HG02840 (cell line): Measurements from ENCODE around the gene TFB2M.

Experiments
- ATAC-seq: cut with Tn5 transposase; IDR thresholded peaks from one replicate; pipeline ENCODE4 v1.9.1; 2021; ENCODE audit warnings: mild to moderate bottlenecking, moderate library complexity, moderate number of reproducible peaks; ENCODE audit not compliant: unreplicated experiment, low FRiP score

The TFB2M gene

DNA sequence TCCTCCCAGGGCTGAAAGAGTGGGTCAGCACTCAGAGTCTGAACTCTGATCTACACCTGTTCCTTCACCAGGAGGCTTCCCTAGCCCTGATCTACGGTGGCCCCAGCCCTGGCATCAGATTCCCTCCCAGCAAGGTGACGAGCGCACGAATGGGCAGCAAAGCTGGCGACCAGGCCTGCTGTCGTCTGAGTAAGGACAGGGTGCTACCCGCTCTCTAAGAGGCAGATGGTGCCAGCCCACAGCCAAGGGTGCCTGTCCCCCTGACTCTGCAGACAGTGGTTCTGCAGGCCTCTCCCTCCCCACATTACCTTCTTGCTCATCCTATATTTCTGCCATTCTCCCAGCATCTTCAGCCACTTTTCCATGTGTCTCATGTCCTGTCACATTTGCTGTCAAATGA lies 48.7 kb downstream of the TFB2M start:
- no peak for ATAC-seq

DNA sequence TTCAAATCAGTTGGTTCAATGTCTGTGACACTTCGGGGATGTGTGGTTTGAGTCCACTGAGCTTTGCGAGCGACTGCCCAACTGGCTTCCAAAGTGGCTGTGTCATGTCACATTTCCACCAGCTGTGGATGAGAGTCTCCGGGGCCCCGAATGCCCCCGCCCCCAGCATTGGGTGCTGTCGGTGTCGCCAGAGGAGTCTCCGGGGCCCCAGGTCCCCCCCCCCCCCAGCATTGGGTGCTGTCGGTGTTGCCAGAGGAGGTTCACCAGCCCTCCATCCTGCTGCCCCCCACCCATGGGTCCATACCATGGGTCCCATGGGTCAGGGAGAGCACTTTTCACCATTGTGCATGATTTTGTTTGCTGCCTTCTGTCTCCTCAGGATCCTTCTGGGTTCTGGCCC lies 49.9 kb downstream of the TFB2M start:
- ATAC-seq, result no peak

DNA sequence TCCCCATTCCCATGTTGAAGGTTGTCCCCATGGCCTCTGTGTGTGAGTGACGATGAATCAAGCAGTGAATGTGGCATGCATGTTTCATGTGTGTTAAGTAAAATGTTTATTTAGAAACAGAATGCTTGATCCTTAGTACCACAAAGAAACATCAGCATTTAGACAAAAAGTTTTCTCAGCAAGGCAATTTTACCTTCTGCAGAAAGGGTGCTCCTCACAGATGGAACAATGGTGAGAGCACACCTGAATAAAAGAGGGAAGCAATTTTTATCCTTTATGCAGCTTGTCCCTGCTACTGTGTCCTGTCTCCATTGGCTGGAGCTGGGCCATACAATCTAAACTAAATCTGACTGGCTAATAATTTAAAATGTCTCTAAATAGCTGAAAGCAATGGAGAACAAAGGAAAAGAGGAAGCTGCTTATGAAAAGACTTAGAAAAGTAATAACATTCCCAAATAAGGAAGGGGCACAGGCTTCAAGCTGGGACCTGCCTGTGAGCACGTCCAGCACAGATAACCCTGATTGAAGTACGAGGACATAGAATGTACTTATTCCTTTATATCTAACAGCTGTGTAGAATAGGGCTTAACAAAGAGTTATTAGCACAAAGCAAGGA lies 50.6 kb downstream of the TFB2M start:
- ATAC-seq, result no peak

DNA sequence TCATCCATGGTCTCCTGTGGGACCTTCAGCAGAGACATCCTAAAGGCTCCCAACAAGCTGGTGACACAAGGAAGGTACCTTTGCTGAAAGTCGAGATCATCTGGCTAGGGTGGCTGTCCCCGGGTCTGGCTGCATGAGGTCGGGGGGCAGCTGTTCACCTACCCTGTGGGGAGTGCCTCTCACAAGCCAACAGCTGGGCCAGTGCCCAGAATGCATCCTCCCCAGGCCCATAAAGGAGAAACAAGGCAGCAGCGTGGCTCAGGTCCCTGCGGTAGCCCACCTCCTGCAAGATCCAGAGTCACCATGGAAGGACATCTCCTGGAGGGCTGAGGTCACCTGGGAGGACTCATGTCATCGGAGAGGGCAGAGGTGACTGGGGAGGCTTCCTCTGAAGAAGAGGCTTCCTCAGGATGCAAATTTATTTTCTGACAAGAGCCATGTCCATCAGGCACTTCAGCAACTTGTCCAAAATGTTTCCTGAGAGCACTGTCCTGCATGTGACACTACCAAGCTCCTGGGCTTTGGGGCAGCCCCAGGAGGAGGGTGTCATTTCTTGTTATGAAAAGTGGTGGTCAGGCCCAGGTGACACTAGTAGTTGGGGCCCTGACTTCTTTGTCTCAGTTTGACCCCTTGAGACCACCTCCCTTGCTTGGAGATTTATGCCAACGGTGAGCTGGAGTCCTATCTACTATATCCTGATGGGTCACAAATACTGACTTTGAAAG lies 52.3 kb downstream of the TFB2M start:
- ATAC-seq, result no peak

DNA sequence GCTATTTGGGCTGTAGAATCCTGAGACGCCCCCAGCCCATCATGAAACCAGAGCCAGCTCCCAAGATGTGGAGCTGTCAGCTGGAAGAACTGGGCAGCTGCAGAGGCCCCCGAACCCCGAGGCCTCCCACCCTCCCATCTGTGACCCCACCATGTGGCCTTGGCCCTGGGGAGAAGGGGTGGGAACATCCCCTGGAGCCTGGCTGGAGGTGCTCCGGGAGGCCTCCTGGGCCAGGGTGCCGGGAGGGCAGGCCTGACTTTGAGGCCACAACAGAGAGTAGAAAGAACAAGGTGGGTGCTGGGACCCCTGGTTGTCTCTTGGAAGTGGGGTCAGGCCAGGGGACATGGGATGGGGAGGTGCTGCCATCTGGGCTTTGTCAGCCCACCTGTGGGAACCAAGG lies 53.0 kb downstream of the TFB2M start:
- ATAC-seq, result no peak

DNA sequence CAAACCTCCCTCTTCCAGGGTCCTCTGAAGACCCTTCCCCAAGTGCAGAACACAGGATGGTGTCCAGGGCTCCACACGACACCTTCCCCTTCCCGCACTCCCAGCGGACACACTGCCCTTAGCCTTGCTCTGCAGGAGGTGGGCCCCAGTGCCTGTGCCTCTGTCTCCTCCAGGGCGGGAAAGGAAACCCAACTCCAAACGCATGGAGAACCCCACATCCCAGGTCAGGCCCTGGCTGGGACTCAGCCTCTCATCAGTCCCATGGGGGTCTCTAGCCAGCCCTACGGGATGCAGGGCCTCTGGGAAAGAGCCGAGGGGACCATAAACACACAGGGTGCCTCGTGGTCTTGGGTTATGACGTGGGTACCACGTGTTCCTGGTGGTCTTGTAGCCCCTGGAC lies 53.4 kb downstream of the TFB2M start:
- ATAC-seq, result no peak

DNA sequence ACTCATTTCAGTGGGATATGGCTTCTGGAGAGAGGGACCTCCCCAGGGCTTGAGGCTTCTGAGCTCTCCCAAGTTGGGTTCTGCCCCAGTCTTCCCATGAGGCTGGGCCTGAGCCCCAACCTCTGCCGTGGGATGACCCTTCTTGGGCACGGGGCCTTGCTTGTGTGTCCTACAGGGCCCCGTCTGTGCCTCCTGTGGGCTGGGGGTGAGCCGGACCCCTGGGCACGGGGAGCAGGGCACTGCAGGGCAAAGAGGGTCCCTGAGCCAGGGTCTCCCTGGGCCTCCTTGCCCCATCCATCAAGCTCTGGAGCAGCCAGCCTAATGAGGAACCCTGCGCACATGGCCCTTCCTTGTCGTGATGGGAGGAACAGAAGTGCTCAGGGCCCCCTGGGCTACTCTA lies 53.8 kb downstream of the TFB2M start:
- ATAC-seq, result no peak

DNA sequence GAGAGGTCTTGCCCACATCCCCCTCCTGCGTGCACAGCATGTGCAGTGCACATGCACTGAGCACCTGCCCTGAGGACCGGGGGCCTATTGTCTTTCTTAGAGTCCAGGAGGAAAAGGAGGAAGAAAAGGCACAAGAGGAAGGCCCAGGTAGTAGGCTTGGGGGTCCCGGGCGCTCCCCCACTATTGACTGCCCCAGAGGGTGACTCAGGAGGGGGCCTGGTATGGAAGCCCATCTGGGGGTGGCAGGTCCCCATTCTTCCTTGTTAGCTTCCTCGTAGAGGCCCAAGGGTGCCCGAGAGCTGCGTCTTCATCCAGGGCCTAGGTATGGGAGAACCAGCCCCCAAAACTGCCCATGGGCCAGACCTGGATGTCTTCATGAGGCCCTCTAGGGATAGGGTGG lies 54.9 kb downstream of the TFB2M start:
- no peak for ATAC-seq

DNA sequence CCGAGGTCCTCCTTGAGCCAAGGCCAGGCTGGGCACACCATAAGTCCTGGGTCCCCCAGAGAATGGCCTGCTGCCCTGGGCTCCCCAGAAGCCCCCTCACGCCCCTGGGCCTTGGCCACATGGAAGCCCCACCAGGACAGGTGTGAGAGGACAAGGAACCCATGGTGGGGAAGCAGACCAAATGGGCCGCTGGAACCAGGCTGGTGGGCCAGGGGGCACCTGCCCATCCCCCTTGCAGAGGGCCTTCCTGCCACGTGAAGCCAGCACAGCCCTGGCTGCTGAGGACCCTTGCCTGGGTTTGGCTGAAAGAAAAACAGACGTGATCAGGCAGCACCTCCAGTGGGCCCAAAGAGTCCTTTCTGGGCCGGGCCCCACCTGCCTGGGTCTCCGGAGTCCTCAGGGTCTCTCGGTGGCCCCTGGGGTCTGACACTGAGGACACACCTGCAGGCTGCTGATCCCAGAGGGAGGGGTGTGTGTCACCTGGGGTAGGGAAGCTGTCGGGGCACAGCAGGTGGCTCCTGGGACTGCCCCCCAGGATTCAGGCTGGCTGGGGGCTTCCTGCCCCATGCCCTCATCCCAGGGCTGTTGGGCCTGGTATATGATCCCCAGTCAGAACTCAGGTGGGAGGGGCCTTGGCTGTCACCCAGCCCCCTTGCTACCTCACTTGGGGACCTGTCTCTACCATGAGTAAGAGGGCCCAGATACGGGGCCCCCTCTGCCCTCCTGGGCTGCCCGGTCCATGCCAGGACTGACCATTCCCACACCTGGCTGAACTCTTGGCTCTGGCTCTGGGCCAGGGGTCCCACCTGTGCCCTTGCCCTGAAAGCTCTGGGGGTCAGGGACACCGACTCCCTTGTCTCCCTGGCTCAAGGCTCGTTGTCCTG lies 55.7 kb downstream of the TFB2M start:
- no peak for ATAC-seq

DNA sequence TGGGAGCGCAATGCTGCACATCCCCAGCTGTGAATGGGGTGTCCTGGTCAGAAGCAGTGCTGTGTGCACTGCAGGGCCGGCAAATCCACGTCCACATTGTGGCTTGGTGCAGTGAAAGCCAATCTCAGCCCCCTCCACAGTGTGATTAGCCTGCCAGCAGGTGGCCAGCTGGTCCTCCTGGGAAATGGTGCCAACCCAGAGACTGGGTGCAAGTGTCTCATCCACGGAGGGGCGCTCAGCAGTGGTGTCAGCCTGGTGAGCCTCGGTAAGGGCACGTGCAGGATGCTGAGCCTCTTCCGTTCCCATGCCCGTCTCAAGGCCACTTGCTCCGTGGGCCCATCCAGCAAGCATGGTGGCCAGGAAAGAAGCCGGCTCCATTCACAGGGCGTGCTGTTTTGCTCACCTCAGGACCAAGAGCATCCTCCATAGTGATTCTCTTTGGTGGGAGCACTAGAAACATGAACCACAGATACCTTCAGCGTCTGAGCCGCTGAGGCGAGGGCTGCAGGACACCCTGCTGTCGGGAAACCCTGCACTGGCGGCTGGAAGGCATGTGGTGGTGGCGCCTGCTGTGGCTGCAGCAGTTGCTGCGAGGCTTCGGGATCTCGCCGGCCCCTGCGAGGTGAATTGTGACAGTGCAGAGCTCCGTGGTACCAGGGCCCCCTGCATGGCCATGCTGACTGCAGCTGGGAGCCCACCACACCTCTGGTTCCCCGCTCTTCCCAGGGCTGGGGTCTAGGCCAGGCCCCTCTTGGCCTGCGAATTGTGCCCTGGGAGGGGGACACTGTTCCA lies 57.0 kb downstream of the TFB2M start:
- ATAC-seq, result no peak

DNA sequence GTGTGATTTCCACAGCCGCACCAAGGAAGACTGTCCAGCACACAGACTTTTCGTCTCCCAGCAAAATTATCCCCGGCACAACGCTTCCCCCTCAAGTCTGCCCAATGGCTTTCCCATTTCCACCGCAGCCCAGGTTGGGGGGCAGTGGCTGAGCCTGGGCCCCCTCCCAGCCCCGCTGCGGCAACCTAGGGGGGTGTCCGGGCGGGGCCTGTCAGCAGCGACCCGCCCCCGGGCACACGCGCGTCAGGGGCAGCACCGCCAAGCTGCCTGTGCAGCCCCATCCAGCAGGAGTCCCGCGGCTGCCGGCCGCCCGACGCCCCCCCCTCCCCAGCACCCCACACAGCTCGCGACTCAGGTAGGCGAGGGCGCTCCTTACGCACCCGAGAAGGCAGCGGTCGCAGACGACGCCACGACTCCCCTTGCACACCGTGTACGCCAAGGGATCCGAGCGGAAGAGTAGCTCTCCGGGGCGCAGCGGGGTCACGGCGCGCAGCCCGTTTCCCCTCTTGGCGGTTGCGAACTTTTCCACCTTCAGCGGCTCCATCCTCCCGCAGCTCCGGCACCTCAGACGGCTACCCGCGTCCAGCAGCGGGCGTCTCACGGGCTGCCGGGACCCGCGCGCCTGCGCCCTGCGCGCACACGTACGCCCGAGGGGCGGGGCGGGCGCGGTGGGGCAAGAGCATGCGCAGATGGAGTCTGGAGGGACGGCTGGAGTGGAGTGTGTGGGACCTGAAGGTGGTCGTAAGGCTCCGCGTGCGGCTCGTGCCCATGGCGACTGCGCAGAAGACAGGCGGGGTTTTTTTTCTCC lies 59.2 kb downstream of the TFB2M start, which contains the start of gene SMYD3:
Gene SMYD3 (minus strand): TSS at position 606 of the 808 bp plus-strand sequence.
- peak; percentile 83 for ATAC-seq

DNA sequence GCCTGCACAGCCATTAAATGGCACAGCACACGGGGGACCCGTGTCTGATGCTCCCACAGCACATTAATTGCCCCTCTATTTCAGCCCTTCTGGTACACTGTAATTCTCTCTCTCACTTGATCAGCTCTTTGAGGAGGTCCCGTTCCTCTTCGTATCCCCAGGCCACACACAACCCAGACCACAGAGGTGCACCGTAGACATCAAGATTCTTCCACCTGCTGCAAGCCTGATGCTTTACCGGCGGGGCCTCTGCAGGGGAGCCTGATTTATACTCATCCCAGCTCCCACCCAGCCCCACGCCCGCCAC lies 59.7 kb downstream of the TFB2M start:
- peak; percentile 18 for ATAC-seq

DNA sequence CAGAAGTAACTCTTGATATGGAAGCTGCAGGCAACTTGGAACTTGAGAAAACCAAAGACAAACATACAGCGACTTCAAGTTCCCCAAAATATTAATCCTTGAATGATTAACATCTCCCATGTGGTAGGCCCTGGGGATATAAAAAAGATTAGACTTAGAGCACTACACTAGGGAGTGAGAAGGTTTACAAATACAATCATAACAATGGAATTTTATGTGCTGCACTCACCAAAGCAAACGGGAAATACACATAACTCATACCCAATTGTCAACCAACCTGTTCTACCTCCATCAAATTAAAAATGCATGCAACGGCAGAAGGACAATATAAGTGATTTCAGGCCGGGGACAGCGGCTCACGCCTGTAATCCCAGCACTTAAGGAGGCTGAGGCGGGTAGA lies 62.7 kb downstream of the TFB2M start:
- ATAC-seq, result no peak

DNA sequence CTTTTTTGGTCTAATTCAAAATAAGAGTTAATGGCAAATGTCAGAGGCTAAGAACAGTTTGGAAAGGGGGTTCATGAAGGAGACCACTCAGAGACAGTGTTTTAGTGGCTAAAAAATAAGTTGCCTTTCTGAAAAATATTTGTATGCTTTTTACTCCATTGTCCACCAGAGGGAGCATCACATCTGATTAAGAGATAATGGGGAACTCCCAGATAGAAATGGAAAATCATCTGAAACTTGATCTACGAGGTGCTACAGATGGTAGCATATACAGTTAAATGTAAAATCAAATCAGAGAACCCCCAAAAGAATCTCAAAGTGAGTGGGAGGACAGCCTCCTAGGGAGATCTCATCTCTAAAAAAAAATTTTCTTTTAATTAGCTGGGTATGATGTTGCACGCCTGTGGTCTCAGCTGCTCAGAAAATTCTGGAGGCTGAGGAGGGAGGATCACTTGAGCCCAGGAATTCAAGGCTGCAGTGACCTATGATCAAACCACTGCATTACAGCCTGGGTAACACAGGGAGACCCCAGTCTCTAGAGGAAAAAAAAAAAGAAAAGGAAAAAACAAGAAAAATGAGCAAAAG lies 68.6 kb downstream of the TFB2M start:
- ATAC-seq, result no peak

DNA sequence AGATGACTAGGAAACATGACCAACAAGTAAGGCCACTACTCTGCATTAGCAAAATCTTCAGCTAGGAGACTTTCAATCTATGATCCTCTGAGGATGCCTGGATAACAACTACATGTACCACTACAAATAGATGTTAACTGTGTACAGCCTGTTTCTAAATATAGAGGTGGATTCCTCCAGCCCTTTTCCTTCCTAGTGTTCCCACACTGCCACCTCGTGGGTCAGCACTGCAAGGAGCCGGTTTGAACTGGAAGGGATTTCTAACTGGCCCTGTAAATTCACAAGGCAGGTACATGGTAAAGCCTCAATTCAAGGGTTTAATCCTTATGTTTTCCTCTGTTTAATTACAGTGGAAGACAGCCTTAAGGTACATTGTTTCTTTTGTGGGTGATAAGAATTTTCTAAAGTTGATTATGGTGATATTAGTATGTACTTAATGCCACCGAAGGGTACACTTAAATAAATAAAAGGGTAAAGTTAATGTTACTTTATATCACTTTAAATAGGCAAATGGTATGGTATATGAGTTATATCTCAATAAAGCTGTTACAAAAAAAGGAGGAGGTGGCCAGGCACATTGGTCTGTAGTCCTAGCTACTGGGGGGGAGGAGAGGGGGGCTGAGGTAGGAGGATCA lies 73.3 kb downstream of the TFB2M start:
- ATAC-seq, result no peak

DNA sequence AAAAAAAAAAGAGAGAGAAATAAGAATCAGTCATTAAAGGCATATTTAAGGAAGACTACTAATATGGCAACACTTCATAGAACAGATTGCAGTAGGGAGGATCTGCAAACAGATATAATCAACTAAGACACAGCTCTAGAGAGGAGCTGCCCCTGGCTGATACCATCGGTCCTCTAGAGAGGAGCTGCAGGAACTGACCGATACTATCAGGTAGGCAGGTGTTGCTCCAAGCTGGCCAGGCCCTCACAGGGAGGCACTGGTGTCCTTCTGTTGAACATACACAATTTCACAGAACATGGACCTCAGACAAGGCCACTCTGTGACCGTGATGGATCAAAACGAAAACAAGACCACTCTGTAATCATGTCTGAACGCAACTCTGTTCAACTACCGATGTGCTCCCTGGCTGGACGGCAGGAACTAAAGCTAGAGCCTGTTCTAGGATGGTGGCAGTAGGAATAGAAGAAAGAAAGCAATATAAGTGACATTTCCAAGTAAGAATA lies 74.5 kb downstream of the TFB2M start:
- ATAC-seq, result no peak
